ENCODE results near the gene TKTL1.

TKTL1 gene

DNA sequence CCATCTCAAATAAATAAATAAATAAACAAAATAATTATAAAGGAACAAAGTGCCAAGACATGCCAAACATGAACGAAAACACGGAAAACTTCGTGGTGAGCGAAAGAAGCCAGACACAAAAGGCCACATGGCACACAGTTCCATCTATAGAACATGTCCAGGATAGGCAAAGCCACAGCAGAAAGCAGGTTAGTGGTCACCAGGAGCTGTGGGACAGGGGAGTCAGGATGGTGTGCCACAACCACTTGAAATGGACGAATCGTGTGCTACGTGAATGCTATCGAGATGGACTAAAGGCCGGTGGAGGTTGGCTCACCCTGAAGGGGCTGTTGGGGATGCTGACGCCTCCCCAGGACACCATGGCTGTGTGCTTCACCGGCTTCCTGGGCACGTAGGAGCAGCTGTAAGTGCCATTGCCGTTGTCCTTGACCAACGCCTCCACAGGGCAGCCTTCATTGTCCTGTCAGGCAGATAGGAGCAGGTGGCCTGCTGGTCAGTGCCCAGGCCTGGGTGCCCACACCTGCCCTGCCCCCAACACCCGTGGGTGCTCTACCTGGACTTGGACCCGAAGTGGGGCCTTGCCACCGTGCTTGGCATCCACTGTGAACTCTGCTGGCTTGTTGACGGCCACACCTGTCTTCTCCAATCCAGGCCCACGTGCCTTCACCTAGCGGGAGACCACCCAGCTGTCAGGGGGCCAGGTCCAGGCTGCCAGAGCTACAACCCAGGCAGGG, 68.3 kb downstream of the TKTL1 start:
- DNase-seq, result no peak

DNA sequence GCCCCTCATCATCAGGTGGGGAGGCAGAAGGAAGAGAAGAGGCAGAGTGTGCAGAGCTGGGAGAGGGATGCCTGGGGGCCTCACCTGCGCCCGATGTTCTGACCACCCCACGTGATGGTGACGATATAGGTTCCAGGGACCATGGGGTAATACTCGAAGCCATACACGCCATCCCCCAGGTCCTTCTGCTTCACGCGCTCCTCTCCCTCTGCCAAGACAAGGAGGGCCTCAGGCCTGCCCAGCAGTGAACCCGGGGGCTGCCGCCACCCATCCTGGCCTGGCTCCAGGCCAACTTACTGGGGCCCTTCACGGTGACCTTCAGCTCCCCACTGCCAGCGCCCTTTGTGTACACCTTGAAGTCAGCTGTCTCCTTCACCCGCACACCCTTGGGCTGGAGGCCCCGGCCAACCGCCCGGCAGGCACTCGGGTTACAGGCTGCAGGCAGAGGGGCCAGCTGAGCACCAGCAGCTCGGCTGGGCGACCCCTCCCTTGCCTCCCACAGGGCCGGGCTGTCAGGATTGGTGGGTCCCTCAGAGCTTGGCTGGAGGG, 69.5 kb downstream of the TKTL1 start:
- DNase-seq, result no peak

DNA sequence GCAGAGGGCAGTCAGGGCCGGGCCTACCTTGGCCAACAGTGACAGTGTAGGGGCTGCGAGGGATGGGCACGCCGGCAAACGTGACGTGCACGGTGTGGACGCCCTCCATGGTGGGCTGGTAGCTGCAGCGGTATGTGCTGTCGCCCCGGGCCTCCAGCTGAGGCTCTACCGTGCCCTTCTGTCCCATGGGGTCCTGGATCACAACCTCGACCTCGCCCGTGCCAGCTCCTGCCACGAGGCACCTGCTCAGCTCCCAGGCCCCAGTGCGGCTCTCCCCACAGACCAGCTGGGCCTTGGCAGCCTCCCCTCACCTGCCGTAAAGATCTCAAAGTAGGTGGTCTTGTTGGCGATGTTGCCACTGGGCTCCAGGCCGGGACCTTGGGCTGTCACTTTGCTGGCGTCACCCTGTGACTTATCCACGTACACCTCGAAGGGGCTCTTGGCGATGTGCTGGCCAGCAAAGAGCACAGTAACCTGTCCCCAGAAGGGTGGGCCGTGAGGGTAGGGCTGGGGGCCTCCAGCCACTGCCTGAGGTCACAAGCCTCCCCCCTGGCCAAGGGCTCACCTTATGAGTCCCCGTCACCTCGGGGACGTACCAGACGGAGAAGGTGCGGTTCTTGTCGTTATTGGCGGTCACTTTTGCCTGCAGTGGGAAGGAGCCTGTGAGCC, 70.5 kb downstream of the TKTL1 start:
- DNase-seq, result no peak

DNA sequence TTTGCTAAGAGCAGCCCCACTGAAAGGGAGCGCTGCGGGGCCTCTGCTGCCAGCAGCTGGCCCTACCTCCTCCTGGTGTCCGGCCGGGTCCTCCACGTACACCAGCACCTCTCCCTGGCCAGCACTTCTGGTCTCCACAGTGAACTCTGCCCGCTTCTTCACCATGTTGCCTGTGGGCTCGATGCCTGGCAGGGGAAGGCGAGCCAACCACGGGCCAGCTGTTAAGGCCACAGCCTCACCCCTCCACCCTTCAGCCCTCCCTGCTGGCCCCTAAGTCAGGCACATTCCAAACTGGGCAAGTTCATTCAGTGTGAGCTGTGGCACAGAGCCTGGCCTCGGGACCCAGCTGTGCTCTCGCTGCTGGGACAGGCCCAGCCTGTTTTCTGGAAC, 71.1 kb downstream of the TKTL1 start:
- DNase-seq, result no peak

DNA sequence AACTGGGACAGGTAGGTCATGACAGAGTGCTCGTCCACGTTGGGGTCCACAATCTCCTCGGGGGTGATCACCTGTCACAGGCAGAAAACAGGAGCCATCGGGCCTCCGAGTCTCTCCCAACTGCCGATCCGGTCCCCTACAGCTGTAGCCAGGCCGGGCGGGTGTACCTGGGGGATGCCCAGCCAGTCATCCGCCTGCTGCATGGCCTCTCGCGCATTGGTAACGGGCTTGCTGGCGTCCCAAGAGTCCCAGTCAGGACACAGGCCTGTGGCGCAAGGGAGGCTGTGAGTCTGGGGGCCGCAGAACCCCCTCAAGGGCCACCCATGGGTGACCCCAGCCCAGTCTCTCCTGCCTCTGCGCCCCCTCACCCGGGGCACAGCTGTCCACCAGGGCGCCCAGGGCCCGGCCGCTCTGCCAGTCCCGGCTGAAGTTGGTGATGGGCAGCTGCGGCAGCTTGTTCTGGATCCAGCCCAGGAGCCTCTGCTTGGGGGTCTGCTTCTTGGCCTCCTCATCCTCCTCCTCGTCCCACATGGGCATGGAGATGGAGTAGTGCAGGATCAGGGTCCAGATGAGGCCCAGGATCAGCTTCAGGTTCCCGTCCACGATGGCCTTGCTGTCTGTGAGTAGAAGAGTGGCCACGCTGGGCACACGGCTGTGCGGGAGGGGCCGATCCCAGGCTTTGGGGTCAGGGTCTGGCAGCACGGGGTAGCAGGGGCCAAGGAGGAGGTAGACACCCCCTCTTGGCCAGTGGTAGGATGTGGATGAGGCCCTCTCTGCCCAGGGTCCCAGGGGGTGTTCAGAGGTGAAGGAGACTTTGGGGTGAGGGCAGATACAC, 72.1 kb downstream of the TKTL1 start:
- no peak for DNase-seq

DNA sequence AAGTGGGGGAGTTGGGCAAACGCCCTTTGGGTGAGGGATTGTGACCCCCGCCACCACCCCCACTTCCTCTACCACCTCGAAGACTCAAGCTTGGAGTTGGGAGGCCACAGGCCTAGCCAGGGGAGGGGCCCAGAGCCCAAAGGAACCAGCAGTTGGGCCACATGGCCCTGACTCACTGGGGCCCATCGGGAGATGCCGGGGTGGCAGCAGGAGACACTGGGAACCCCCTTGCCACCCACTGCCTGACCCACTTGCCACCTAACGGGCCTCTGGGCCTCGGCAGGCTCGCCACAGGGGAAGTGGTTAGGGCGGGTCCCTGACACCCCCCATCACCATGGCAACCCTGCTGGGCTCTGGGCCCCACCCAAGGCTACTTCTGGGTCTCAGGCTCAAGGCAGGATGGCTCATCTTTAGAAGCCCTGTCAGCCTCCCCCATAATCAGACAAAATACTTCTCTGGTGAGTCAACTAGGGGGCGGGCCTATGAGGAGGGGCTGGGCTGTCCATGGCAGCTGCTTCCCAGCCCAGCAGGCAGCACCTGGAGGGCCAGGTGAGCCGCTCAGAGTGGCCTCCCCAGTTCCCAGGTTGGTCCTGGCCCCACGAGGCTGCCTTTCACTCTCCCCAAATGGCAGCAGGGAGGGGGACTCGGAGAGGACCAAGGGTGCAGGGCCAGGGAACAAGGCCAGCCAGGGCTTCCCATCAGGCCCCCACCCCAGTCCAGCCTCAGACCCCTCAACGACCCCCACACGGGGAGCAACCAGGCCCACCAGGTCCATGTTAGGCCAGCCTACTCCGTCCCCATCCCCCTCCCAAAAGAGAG, 73.2 kb downstream of the TKTL1 start:
- no peak for DNase-seq

DNA sequence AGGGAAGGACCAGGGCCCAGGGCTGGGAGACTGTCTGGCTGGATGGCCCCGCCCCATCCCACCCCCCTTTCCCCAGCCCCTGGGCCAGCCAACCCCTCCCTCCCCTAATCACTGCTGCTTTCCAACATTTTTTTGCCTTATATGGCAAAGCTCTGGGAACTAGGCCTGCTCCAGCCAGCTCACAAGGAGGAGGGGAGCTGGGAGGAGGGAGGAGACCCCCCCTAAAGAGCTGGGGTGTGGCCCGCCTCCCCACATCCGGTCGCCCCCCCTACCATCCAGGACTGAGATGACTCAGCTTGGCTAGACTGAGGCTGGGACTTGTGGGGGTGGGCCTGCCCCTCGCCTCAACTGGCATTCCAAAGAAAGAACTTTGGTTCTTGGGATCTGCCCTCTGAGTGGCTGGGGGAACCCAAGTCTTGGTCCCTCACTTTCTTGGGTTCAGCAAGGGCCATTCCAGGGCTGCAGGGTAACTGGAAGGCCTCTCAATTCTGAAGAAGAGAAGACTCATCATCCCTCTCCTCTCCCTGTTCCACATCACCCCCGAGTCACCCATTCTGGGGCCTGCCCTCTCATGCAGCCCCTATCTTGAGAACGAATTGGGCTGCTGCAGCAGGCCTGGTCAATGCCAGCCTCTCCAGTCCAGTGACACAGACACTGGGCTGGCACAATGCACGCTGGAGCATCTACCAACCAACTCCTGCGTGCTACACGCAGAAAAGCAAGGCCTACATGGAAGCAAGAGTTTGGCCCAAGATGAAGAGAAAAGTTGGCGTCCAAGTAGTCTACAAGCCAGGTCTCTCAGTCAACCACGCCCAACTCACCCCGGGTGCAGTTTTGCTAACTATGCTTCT, 74.1 kb downstream of the TKTL1 start:
- no peak for DNase-seq

DNA sequence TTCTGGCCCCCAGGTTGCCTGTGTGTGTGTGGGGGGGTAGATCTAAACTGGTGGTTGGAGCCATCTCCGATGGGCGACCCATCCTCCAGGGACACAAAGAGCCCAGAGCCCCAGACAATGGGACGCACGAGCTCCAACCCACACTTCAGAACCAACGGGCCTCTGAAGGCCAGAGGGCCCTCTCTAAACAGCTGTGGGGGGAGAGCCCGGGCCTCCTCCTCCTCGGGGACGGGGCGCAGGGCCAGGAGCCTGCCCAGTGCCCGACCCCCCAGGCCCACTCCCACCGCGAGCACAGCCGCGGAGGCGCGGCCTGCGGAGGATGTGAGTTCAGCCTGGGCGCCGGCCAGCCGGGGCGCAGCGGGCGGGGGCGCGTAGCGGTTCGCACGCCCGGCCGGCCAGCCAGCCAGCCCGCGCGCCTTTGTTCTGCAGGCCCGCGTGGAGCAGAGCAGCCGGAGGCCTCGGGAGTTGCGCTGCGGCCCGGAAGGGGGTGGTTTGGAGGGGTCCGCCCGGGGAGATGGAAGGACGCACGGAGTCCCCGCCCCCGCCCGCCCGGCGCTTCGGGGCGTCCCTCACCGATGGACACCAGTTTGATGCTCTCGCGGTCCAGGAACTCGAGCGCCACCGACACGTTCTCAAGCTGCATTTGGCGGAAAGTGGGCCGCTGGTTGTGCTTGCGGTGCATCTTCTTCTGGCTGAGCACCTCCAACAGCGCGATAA, 74.9 kb downstream of the TKTL1 start:
- DNase-seq, result no peak

DNA sequence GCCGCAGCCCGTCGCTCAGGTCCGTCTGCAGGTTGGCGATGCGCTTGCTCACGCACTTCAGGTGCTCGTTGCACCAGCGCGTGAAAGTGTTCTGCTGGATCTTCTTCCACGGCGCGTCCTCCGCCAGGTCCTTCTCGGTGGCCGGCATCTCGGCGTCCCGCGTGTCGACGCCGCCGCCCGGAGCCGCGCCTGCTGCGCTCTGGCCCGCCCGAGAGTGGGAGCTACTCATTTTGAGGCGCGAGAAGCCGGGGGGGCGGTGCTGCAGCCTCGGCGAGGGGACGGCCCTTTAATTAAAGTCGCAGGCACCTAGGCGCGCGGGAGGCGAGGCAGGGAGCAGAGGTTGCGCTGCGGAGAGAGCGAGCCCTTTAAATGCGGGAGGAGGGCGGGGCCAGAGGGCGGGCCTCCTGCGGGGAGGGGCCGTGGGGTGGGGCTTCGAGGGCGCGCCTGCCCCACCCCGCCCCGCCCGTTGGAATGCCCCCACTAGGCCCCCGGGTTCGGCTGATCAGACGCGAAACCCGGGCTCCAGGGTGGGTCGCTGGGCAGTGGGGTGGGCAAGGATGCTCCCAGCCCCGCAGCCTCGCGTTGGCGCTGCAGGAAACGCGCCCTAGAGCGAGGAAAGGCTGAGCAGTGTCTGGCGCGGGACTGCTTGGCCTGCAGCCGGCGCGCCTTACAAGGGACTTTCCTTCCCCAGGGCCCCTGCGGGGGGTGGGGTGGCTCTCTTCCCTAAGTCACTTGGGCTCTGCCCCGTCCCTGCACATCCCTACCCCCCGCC, 75.6 kb downstream of the TKTL1 start:
- peak; percentile 63 to 93 for DNase-seq

DNA sequence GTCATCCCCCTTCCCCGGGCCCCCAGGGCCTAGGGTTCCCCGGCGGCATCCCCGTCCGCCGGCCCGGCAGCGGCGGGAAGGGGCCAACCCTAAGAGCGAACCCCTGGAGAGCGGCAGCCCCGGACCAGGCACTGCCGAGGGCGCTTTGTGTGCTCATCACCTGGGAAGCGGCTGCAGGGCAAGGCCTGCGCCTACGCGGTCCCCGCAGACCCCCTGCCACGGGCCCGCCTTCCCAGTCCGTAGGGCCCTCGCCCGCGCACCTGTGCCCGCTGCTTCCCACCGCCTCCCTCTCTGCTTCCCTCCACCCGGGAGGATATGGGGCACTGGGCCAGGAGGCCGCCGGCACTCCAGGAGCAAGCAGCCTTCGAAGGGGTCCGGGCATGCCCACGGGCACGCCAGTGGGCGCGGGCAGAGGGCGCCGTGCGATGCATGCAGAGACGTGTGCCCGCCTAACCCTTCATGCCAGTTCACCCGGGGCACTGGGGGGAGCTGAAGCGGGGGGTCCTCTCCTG, 76.2 kb downstream of the TKTL1 start:
- DNase-seq, result no peak

DNA sequence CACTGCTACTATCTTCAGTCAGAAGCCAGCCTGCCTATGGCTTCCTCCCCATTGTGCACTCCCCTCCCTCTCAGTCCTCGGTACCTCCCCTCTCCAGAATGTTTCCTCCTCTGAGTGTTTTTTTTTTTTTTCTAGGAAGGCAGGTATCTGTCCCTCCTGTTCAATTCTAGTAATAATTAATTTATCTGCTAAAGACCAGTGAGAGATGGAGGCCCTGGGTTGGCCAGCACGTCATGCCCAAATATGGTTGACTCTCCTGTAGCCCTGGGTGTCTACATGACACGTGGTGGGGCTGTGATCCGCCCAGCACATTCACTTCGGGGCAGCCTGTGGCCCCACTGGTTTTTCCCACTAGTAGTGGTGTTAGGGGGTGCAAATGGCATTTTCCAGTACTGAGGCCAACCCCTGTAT, 77.0 kb downstream of the TKTL1 start:
- DNase-seq, result no peak

DNA sequence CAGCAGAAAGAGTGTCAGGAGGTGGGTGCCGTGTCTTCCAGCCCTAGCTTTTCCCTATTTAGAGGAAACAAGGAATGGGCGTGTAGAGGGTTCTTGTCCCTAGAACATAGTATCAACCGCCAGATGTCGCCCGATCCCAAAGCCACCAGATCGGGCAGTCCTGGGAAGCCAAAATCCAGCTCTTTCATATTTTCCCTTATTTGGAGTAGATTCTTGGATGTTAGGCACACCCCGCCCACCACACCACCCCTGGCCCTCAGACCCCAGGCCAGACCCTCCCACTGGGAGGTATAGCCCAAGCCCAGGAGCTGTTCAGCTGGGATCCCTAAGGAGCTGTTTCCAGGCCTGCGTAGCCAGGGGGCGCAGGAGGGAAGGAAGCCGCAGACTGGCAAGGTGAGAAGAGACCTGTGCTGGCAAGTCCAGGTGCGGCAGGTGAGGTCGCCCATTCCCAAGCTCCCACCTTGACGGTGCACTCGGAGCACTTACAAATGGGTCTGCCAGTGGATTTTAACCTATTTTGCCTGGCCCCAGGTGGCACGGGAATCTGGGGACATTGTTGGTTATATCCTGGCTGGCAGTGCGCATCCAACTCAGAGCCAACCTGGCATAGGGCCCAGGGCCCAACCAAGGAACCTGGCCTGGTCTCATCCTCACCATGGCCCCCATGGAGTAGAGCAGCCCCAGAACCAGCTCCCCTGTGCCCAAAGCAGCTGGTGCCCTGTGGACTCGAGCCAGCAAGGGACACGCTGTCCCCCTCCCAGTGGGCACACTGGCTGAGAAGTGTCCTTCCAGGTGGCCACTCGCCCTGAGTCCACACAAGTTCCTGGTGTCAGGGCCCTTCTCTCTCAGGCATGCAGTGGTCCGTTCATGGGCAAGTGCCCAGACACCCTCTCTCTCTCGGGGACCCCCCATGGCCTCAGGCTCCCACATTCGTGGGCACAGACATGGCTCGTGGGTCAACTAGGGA, 78.0 kb downstream of the TKTL1 start:
- peak; percentile 39 to 77 for DNase-seq

DNA sequence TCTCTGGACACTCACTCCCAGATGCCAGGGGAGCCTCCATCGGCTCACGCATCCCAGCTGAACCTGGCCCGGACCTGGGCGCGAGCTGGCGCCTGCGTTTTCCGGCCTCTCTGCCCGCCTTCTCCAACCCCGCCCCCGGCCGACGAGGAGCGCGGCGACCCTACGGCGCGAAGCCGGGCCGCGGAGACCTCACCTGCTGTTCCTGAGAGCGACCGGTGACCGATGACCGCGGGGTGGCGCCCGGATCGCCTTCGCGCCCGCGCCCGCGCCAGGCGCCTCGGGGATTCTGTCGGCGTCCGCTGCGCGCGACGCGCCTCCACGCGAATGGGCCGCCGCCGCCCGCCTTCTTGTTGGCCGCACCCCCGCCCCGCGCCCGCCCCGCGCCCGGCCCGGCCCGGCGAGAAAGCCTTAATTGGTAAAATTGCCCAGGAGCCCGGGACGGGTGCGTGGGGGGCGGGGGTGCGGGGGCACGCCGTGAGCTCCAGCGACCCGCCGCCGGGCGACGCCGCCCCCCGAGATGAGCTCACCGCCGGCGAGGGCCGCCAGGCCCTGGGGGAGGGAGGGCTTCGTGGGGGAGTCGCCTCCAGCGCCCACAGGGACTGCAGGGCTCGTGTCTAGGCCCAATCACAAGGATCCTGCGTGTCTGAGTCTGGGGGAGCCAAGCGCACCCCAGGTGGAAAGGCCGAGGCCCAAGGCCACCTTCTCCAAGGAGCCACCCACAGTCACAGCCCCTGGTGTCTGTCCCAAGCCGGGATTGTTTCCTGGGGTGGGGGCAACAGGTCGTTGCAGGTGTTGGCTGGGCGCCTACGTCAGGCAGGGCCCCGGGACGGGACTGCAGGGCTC, 78.9 kb downstream of the TKTL1 start, which contains the start of gene FLNA:
Gene FLNA, minus strand, starts transcription at position 322 of the 843 bp plus-strand sequence. CDS start 3,389 bp downstream, outside the sequence.
- DNase-seq, result no peak

DNA sequence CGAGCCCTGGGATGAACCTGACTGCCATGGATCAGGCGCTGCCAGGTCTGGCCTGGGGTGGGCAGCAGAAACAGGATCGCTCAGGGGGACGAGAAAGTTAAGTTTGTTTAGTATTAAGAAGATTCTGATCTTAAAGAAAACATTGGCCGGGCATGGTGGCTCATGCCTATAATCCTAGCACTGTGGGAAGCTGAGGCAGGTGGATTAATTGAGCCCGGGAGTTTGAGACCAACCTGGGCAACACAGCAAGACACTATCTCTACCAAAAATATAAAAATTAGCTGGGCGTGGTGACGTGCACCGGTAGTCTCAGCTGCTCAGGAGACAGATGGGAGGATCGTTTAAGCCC, 79.5 kb downstream of the TKTL1 start:
- no peak for DNase-seq

DNA sequence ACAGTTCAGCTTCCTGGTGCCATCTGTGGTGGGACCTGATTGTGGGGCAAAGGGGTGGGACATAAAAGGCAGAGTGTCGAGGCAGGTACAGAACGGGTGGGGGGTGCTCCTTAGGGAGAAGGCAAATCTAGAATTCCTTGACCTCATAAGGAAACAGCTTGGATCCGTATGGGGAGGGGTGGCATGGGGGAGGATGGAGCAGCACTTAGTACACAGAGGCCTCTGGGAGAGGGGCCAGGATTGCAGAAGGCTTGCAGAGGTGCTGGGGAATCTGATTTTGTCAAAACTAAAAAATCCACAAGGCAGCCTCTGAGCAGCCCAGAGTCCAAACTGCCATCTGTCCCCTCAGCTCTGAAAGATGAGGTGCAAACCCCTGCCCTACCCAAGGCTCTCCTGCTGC, 81.2 kb downstream of the TKTL1 start:
- no peak for DNase-seq

DNA sequence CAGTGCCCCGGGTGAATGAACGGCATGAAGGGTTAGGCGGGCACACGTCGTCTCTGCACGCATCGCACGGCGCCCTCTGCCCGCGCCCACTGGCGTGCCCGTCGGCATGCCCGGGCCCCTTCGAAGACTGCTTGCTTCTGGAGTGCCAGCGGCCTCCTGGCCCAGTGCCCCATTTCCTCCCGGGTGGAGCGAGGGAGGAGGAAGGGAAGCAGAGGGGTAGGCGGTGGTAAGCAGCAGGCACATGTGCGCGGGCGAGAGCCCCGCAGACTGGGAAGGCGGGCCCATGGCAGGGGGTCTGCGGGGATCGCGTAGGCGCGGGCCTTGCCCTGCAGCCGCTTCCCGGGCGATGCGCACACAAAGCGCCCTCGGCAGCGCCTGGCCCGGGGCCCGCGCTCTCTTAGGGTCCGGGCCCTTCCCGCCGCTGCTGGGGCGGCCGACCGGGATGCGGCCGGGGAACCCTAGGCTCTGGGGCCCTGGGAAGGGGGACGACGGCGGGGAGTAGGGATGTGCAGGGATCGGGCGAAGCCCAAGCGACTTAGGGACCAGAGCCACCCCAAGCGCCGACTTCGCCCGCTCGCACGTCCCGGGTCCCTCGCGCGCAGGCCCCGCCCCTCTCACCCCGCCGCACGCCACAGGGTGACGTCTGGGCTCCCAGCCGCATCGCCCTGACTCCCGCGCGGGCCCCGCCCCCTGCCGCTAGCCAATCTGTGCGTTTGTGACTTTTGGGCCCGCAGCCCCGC, 82.6 kb downstream of the TKTL1 start:
- DNase-seq, result peak in 1 of 2 experiments; percentile 67
